ENCODE measurements around the gene LRMDA. TPM values are rescaled to one million over a fixed set of nuclear protein-coding genes. Genes with fewer than 3 reads are reported as not detected.

Gene LRMDA
- total RNA-seq, 1 experiment from 2014 or later: not detected

DNA sequence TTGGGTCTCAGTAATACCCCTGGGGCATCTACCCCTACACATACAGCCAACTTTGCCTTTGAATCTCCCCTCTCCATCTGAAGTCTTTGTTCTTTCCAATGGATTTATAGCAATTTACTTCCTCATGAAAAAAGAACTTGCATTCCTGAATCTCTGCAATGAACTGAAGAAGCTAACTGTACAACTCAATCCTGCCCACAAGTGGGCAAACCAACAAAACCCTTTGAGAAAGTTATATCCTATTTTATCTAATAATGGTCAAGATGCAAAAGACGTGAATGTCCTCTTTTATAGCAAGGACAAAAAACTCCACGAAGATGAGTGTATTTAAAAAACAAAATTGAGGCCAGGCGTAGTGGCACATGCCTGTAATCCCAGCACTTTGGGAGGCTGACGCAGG, 991.3 kb downstream of the LRMDA start:
- H3K79me2 ChIP-seq (ENCODE audit: low read length): no peaks in the 10 kb centered on the region
- H3K27ac ChIP-seq (ENCODE audit: low read length): no peak overlapping the region
- H3K36me3 ChIP-seq (ENCODE audit: insufficient read depth, low read length): no peaks in the 10 kb centered on the region
- no peaks in the 10 kb centered on the region for H3K9me2 ChIP-seq (replicated peaks; ENCODE audit: insufficient read depth, low read length)
- H3K4me3 ChIP-seq (ENCODE audit: low read length): no peak overlapping the region
- H3K27me3 ChIP-seq (ENCODE audit: low read length): no peaks in the 10 kb centered on the region
- DNase-seq: no peak
- no peaks in the 10 kb centered on the region for H3K4me1 ChIP-seq (ENCODE audit: low read length)
- no peak overlapping the region for H3K9ac ChIP-seq (ENCODE audit: low read length)
- no peak overlapping the region for H2AFZ ChIP-seq (ENCODE audit: low read length)
- H3K9me3 ChIP-seq (ENCODE audit: low read length): no peaks in the 10 kb centered on the region
- no peak overlapping the region for H3K4me2 ChIP-seq (ENCODE audit: low read depth, low read length, poor library complexity, severe bottlenecking)
- no peaks in the 10 kb centered on the region for H4K20me1 ChIP-seq (ENCODE audit: insufficient read depth, low read depth, low read length)

DNA sequence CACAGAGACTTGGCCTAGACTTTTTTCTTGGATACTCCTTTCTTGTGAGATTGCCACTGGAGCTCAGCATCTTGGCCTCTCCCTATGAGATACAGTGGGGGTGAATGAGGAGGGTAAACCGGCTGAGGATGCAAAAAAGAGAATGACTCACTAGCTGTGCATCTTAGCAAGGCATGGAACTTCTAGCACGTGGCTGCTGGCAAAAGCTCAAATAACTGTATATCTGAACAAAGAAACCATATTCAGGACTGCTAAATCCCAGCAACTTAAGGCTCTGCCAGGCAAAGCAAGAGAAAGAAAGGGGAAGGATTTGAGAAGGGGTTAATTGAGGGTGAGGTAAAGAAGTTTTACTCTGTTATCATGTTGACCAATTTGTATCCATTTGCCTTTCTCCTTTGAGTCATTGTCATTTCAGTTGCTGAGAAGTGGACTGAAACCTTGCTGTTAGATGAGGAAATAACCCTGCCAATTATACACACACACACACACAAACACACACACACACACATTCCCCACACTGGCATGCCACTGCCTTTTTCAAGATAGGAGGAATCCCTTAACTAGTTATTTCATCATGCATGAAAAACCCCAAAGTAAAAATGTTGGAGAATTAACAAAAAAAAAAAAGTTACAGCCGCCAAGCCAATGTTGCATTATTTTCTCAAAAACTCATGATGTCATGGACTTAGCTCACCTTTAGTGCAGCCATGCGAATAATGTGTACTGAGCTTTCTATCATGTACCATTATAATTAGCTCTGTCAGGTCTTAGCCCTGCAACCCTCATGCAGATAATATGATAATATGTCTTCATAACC, 997.3 kb downstream of the LRMDA start:
- H4K20me1 ChIP-seq (ENCODE audit: insufficient read depth, low read depth, low read length): no peaks in the 10 kb centered on the region
- H3K9me2 ChIP-seq (replicated peaks; ENCODE audit: insufficient read depth, low read length): no peaks in the 10 kb centered on the region
- H3K9ac ChIP-seq (ENCODE audit: low read length): no peak overlapping the region
- H2AFZ ChIP-seq (ENCODE audit: low read length): no peak overlapping the region
- H3K27ac ChIP-seq (ENCODE audit: low read length): no peak overlapping the region
- no peak overlapping the region for H3K4me3 ChIP-seq (ENCODE audit: low read length)
- no peaks in the 10 kb centered on the region for H3K4me1 ChIP-seq (ENCODE audit: low read length)
- no peaks in the 10 kb centered on the region for H3K79me2 ChIP-seq (ENCODE audit: low read length)
- no peak overlapping the region for H3K4me2 ChIP-seq (ENCODE audit: low read depth, low read length, poor library complexity, severe bottlenecking)
- H3K9me3 ChIP-seq (ENCODE audit: low read length): no peaks in the 10 kb centered on the region
- H3K27me3 ChIP-seq (ENCODE audit: low read length): no peaks in the 10 kb centered on the region
- DNase-seq: no peak
- H3K36me3 ChIP-seq (ENCODE audit: insufficient read depth, low read length): no peaks in the 10 kb centered on the region

DNA sequence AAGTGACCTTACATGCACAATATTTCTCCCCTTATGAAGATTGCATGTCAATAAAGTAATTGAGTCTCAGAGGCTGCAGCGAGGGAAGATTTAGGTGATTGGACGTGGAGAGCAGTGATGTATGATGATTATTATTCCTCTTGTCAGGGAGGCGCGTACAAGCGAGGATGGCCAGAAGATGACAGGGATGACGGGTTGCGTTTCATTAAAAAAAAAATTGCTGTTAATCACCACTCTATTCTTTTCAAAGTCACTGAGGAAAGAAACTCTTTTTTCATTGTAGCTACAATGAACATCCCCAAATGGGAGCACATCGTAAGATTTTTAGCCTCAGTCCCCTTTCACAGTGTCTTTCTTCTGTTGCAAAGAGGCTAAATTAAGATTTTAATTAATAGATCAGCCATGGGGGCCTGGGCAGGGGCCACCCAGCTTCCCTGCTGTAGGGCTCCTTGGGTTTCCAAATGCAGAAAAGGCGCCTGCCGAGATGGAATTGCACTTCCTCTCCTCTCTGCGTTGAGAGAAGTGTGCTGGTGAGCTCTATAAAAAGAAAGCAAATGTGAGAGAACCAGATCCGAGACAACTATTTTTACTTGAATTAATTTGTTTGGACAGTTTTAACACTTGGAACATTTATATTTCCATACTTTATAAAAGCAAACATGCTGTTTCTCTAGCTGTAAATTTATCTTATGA, 998.1 kb downstream of the LRMDA start:
- Histone ChIP-seq H3K79me2 (ENCODE audit: low read length) (no peaks in the 10 kb centered on the region), H3K9me2 (replicated peaks; ENCODE audit: insufficient read depth, low read length) (no peaks in the 10 kb centered on the region), H3K36me3 (ENCODE audit: insufficient read depth, low read length) (no peaks in the 10 kb centered on the region), H3K27ac (ENCODE audit: low read length) (no peak overlapping the region), H3K4me2 (ENCODE audit: low read depth, low read length, poor library complexity, severe bottlenecking) (no peak overlapping the region), H3K4me1 (ENCODE audit: low read length) (no peaks in the 10 kb centered on the region), H3K27me3 (ENCODE audit: low read length) (no peaks in the 10 kb centered on the region), H3K9me3 (ENCODE audit: low read length) (no peaks in the 10 kb centered on the region), H4K20me1 (ENCODE audit: insufficient read depth, low read depth, low read length) (no peaks in the 10 kb centered on the region), H3K4me3 (ENCODE audit: low read length) (no peak overlapping the region), H3K9ac (ENCODE audit: low read length) (no peak overlapping the region), H2AFZ (ENCODE audit: low read length) (no peak overlapping the region)
- no peak for DNase-seq

DNA sequence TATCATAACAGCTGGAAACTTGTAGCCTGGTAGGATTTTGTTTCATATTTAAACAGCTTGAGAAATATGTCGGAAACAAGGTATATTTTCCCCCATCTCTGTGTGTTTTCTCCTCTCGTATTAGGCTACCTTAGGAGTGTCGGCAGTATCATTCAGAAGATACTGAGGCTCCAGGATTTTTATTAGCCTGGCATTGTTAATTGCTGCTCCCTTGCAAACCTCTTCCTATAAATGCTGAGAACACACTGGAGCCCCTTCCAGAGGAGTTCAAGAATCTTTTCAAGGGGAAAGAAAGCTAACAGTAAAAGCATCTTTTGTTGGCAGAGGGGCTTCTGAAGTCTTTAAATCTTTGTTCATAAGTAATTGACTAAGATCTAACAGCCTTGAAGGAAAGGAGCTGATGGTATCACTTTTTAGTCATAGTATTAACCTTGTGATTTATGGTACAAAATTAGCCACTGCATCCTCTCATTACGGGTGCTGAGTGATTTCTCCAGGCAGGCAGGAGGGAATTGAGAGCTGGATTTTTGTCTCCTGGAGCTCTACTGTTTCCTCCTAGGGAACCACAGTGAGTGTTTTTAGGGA, 998.7 kb downstream of the LRMDA start:
- no peak for DNase-seq
- Histone ChIP-seq H3K4me1 (ENCODE audit: low read length) (no peaks in the 10 kb centered on the region), H3K4me2 (ENCODE audit: low read depth, low read length, poor library complexity, severe bottlenecking) (no peak overlapping the region), H3K27me3 (ENCODE audit: low read length) (no peaks in the 10 kb centered on the region), H3K9me3 (ENCODE audit: low read length) (no peaks in the 10 kb centered on the region), H3K36me3 (ENCODE audit: insufficient read depth, low read length) (no peaks in the 10 kb centered on the region), H3K9me2 (replicated peaks; ENCODE audit: insufficient read depth, low read length) (no peaks in the 10 kb centered on the region), H2AFZ (ENCODE audit: low read length) (no peak overlapping the region), H4K20me1 (ENCODE audit: insufficient read depth, low read depth, low read length) (no peaks in the 10 kb centered on the region), H3K4me3 (ENCODE audit: low read length) (no peak overlapping the region), H3K9ac (ENCODE audit: low read length) (no peak overlapping the region), H3K79me2 (ENCODE audit: low read length) (no peaks in the 10 kb centered on the region), H3K27ac (ENCODE audit: low read length) (no peak overlapping the region)

DNA sequence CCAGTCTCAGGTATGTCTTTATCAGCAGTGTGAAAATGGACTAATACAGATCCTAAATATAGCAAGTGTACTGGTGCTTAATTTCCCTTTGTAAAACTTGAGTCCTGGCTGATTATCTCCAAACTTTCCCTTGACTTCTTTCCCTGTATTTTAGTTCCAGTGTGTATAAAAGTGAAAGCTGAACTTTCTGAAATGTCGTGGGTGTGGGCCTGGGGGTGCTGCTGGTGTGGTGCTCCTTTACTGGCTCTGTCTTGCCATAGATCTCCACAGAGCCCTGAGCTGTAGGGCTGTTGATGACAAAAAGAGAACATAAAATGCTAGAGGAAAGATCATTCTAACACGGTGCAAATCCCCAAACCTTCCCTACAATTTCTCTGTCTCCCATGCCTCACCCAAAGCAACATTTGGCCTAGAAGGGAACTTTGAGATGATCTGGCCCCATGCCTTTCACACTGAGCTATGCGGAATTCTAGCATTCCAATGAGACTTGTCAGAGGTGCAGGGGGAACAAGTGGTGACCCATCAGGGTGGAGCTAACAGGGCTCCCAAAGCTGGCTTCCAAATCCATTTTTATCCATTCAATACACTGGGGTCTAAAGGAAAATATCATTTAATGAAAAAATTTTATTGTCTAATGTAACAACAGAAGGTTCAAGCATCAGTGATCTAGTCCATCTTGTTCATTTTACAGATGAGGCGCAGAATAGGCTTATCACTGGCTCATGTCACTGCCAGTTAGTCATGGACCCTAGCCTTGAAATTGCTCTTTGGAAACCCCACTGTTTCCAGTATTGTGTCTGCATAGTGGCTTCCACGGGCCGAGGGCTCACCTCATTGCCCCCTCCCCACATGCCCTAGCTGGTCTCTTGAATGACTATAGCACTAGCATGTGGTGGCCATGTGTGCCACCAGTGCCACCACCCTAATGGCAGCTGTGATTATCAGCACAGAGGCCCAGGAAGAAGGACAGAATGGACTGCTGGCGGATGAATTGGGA, 1000.9 kb downstream of the LRMDA start:
- H3K4me3 ChIP-seq (ENCODE audit: low read length): no peak overlapping the region
- H3K36me3 ChIP-seq (ENCODE audit: insufficient read depth, low read length): no peaks in the 10 kb centered on the region
- no peaks in the 10 kb centered on the region for H3K9me2 ChIP-seq (replicated peaks; ENCODE audit: insufficient read depth, low read length)
- H2AFZ ChIP-seq (ENCODE audit: low read length): no peak overlapping the region
- H3K27me3 ChIP-seq (ENCODE audit: low read length): no peaks in the 10 kb centered on the region
- no peaks in the 10 kb centered on the region for H3K79me2 ChIP-seq (ENCODE audit: low read length)
- no peak for DNase-seq
- no peak overlapping the region for H3K9ac ChIP-seq (ENCODE audit: low read length)
- H3K4me2 ChIP-seq (ENCODE audit: low read depth, low read length, poor library complexity, severe bottlenecking): no peak overlapping the region
- H3K27ac ChIP-seq (ENCODE audit: low read length): no peak overlapping the region
- no peaks in the 10 kb centered on the region for H3K4me1 ChIP-seq (ENCODE audit: low read length)
- no peaks in the 10 kb centered on the region for H4K20me1 ChIP-seq (ENCODE audit: insufficient read depth, low read depth, low read length)
- H3K9me3 ChIP-seq (ENCODE audit: low read length): no peaks in the 10 kb centered on the region

DNA sequence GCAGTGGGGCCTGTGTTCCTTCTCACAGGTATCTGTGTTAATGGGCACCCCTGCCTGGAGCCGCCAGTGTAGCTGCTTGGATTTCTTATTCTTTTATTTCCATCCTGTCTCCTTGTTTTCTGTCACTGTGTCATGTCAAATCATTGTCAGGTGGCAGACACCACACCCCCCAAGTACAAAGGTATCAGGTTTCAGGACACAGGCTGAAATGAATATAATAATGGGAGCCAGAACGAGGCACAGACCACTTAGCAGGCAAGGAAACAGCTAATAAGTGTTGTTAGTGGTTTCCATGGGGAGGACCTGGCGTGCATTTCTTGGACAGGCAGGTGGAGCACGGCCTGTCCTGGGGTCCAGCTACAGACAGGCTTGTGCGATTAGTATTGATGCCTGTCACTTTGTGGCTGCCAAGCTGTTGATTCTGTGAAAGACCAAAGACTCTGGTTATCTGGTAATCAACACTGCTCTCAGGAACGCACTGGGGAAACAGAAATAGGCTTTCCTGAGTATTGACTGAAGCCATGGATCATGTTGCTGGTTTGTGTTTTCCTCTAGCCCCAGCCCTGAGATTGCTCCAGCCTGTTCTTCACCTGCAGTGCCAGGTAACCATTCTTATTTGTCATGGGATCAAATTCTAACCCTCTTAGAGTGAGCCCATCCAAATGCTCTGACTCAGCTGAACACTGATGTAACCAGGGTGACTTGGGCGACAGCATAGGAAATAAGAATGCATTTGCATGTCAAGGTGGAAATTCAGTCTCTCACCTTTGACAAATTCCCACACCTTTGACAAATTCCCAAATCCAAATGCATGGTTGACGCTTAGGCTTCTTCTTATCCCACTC, 1002.0 kb downstream of the LRMDA start:
- H3K9me3 ChIP-seq (ENCODE audit: low read length): no peaks in the 10 kb centered on the region
- no peaks in the 10 kb centered on the region for H3K36me3 ChIP-seq (ENCODE audit: insufficient read depth, low read length)
- H3K79me2 ChIP-seq (ENCODE audit: low read length): no peaks in the 10 kb centered on the region
- H3K4me2 ChIP-seq (ENCODE audit: low read depth, low read length, poor library complexity, severe bottlenecking): no peak overlapping the region
- no peaks in the 10 kb centered on the region for H3K27me3 ChIP-seq (ENCODE audit: low read length)
- H3K9ac ChIP-seq (ENCODE audit: low read length): no peak overlapping the region
- H3K4me1 ChIP-seq (ENCODE audit: low read length): no peaks in the 10 kb centered on the region
- H3K9me2 ChIP-seq (replicated peaks; ENCODE audit: insufficient read depth, low read length): no peaks in the 10 kb centered on the region
- no peak overlapping the region for H3K27ac ChIP-seq (ENCODE audit: low read length)
- H2AFZ ChIP-seq (ENCODE audit: low read length): no peak overlapping the region
- DNase-seq: no peak
- H4K20me1 ChIP-seq (ENCODE audit: insufficient read depth, low read depth, low read length): no peaks in the 10 kb centered on the region
- no peak overlapping the region for H3K4me3 ChIP-seq (ENCODE audit: low read length)

DNA sequence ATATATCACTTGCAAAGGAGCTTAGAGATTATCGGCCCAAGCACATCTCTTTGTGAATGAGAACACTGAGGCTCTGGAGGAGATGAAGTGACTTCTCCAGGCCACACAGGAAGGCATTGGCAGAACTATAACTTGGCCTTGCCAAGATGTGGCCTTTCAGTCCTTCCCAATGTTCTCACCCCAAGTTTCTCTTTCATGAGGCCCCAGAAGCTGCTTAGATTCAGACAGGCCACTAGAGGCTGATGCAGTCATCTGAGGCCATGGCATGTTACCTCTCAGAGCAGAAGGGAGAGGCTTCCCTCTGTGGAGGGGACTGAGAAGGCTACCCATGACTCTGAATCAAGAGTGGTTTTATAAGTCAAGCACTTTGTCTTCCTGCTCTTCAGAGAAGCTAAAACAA, 1003.7 kb downstream of the LRMDA start:
- Histone ChIP-seq H3K4me3 (ENCODE audit: low read length) (no peak overlapping the region), H3K4me2 (ENCODE audit: low read depth, low read length, poor library complexity, severe bottlenecking) (no peak overlapping the region), H2AFZ (ENCODE audit: low read length) (no peak overlapping the region), H3K9ac (ENCODE audit: low read length) (no peak overlapping the region), H3K36me3 (ENCODE audit: insufficient read depth, low read length) (no peaks in the 10 kb centered on the region), H3K79me2 (ENCODE audit: low read length) (no peaks in the 10 kb centered on the region), H3K9me3 (ENCODE audit: low read length) (no peaks in the 10 kb centered on the region), H3K27ac (ENCODE audit: low read length) (no peak overlapping the region), H3K9me2 (replicated peaks; ENCODE audit: insufficient read depth, low read length) (no peaks in the 10 kb centered on the region), H4K20me1 (ENCODE audit: insufficient read depth, low read depth, low read length) (no peaks in the 10 kb centered on the region), H3K27me3 (ENCODE audit: low read length) (no peaks in the 10 kb centered on the region), H3K4me1 (ENCODE audit: low read length) (no peaks in the 10 kb centered on the region)
- no peak for DNase-seq
